ENCODE results near the gene C16orf96. TPM values are rescaled to one million over a fixed set of nuclear protein-coding genes. Genes with fewer than 3 reads are reported as not detected.

The C16orf96 gene
- total and polyA plus RNA-seq, 2 of the 8 experiments (the other 6 are each of a cell fraction or from before 2014, with no cell fraction given), result 1.0 to 1.3 TPM

DNA sequence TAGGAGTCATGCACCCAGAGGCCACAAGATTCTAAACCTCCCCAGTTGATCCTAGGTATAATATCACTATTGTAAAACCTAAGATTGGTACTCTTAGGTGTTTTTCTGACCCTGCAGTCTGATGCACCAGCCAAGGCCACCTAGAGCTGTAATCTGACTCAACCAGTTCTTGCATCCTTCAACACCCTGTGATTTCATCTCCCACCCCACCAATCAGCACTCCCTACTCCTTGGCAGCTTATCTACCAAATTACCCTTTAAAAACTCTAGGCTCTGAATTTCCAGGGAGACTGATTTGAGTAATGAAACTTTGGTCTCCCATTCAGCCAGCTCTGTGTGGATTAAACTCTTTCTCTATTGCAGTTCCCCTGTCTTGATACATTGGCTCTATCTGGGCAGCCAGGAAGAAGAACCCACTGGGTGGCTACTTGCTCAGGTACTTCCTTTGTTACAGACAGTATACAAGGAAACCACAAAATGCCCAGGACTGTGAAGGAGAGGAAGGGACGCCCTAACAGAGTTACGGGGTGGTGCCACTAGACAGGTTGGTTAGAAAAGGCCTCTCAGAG is 16.3 kb upstream of the C16orf96 start (continued):
- TF ChIP-seq EZH2 (IDR thresholded peaks at IDR 0.05; ENCODE audit: low read depth, low read length, severe bottlenecking) (no peak), ASH2L (IDR thresholded peaks at IDR 0.05; ENCODE audit: low read length) (no peak), KDM5A (IDR thresholded peaks at IDR 0.05; ENCODE audit: low read length) (no peak)

All from H1 (cell line).